GM21576 (cell line): ENCODE results near the gene SPATA6L.

Experiments used
- ATAC-seq: cut with Tn5 transposase; IDR thresholded peaks from one replicate; pipeline ENCODE4 v1.9.1; 2021; ENCODE audit warnings: mild to moderate bottlenecking, moderate library complexity; ENCODE audit not compliant: unreplicated experiment

Gene SPATA6L

GRCh38 chr9:4590430-4591122 lies 75.7 kb downstream of the SPATA6L start:
- ATAC-seq = no peak

- ATAC-seq = no peak
Measured at GRCh38 chr9:4588721-4589120, 77.6 kb downstream of the SPATA6L start.

- ATAC-seq = no peak
Measured at GRCh38 chr9:4585135-4585534, 81.1 kb downstream of the SPATA6L start.

- ATAC-seq = no peak
Measured at GRCh38 chr9:4584636-4585035, 81.6 kb downstream of the SPATA6L start.

- ATAC-seq = no peak
Measured at GRCh38 chr9:4583001-4583400, 83.3 kb downstream of the SPATA6L start.

- no peak for ATAC-seq
Measured at GRCh38 chr9:4581861-4582565, 84.3 kb downstream of the SPATA6L start.

- ATAC-seq = no peak
Measured at GRCh38 chr9:4581035-4581760, 85.1 kb downstream of the SPATA6L start.

GRCh38 chr9:4579001-4579400 lies 87.3 kb downstream of the SPATA6L start:
- ATAC-seq = no peak

- no peak for ATAC-seq
Measured at GRCh38 chr9:4576448-4576847, 89.8 kb downstream of the SPATA6L start.

- ATAC-seq = no peak
Measured at GRCh38 chr9:4575997-4576396, 90.3 kb downstream of the SPATA6L start.

GRCh38 chr9:4574657-4575243 lies 91.5 kb downstream of the SPATA6L start:
- ATAC-seq = no peak

GRCh38 chr9:4573634-4574389 lies 92.5 kb downstream of the SPATA6L start:
- ATAC-seq = no peak

GRCh38 chr9:4573176-4573575 lies 93.1 kb downstream of the SPATA6L start:
- ATAC-seq = no peak

- no peak for ATAC-seq
Measured at GRCh38 chr9:4572184-4572826, 94.0 kb downstream of the SPATA6L start.

- no peak for ATAC-seq
Measured at GRCh38 chr9:4569101-4569500, 97.2 kb downstream of the SPATA6L start.

- no peak for ATAC-seq
Measured at GRCh38 chr9:4567601-4568000, 98.7 kb downstream of the SPATA6L start.

- no peak for ATAC-seq
Measured at GRCh38 chr9:4566806-4567205, 99.5 kb downstream of the SPATA6L start.

- no peak for ATAC-seq
Measured at GRCh38 chr9:4563105-4563504, 103.2 kb downstream of the SPATA6L start.

- ATAC-seq = peak; percentile 72
Measured at GRCh38 chr9:4559261-4560182, 106.8 kb downstream of the SPATA6L start.
